Upper lobe of left lung (tissue), 4 donors: ENCODE measurements around the gene ADAM29.

Source experiments
- POLR2A ChIP-seq, 4 donors: fragments of 450-650 bp; IDR thresholded peaks; one replicate each; pipeline ENCODE4 v1.5.1; 2016 to 2017; ENCODE audit warnings: antibody characterized with exemption in 4 of 4, mild to moderate bottlenecking in 2 of 4
- POLR2AphosphoS5 ChIP-seq, 2 donors: sonication (generic); formaldehyde crosslinking; IDR thresholded peaks; one replicate each; pipeline ENCODE4 v1.5.1; 2017; ENCODE audit warnings: antibody characterized with exemption in 2 of 2

DNA sequence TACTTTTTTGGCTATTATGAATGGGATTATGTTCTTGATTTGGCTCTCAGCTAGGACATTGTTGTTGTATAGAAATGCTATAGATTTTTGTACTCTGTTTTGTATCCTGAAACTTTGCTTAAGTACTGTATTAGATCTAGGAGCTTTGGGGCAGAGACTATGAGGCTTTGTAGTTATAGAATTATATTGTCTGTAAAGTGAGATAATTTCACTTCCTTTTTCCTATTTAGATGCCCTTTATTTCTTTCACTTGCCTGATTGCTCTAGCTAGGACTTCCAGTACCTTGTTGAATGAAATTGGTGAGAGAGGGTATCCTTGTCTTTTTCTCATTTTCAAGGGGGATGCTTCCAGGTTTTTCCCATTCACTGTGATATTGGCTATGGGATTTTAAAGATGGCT lies 28.1 kb downstream of the ADAM29 start:
- TF ChIP-seq POLR2A (IDR thresholded peaks at IDR 0.05) (no peak), POLR2AphosphoS5 (IDR thresholded peaks at IDR 0.05) (no peak)
